NCI-H1048 (cell line): Measurements from ENCODE around the gene NPIPB2.

Experiments
- DNase-seq: peaks from one replicate; lab custom pipeline; 2025; lab: John Stamatoyannopoulos, UW

NPIPB2 gene

GRCh38 chr16:11896486-11897176, 45.2 kb downstream of the NPIPB2 start:
- no peak for DNase-seq

DNA sequence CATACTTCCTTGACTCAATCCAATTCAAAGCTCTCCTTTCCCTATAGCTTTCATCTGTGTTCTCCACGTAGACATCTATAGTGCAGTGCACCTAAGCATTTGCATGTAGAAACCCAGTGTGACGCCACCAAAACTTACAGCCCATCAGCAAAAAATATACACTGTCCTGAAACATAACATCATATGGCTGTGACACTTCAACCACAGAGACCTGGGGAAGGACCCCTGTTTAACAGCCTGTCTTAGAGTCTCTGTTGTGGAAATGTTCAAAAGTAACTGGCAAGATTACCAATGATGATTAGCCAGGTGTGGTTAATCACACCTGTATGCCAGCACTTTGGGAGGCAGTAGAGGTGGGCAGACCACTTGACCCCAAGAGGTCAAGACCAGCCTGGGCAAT, 48.3 kb downstream of the NPIPB2 start:
- DNase-seq = no peak

- DNase-seq = no peak
These were observed 49.1 kb downstream of the NPIPB2 start for GRCh38 chr16:11892761-11893160.

DNA sequence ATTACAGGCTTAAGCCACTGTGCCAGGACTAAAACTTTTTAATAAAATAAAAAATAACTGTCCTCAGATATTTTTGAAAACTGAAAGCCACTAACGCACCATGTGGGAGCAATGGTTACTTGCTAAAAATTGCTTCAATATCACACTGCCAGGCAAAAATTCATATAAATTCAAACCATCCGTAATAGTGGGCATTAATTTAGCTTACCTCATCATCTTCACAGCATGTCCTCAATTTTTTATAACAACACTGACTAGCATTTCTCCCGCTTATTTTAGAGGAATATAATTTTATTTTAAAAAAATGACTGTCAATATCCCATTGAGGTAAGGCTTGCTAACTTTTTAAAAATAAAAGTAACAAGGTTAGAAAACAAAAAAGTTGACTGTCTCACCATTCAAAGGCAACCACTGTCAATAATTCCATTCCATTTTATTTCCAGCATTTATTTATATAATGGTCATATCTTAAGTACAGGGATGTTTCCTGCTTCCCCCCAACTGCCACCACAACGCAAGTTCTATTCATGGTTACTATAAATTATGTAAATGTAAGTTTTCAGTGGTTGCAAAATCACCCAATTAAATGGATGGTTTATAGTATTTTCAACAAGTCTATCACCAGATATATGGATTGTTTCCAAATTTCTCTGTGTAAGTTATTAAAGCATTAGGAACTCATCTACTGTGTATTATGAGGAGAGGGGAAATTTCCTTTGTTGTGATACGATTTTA, 51.4 kb downstream of the NPIPB2 start:
- DNase-seq = no peak

DNA sequence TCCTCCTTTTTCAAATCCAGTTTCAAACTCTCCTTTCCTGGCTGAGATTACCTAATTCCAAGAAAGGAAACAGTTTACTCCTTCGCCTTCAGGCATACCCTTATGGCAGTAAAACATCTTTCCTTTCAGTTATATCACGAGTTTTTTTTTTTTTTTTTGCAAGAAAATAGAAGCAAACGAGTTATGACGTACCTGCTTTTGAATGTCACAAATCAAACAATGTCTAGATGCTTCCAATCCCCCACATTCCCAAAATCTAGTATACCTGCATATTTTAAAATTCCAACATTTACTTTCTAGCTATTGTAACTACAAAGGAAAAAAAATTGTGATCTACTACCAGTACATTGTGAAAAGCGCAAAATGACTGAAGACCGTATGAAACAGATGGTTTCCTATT, 55.0 kb downstream of the NPIPB2 start:
- DNase-seq = no peak

- DNase-seq = no peak
These were observed 57.8 kb downstream of the NPIPB2 start for GRCh38 chr16:11884035-11884434.

DNA sequence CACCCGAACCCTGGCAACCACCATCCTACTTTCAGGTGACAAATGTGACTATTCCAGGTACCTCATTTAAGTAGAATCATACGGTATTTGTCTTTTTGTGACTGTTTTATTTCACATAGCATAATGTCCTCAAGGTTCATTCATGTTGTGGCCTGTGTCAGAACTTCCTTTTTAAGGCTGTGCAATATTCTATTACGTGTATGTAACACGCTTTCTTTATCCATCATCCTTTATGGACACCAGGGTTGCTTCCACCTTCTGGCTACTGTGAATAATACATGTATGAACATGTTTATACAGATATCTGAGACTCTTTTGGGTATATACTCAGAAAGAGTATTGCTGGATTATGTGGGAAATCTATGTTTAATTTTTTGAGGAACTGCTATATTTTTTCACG, 61.8 kb downstream of the NPIPB2 start:
- no peak for DNase-seq

- no peak for DNase-seq
These were observed 64.5 kb downstream of the NPIPB2 start for GRCh38 chr16:11877374-11877773.
